ENCODE data around the gene CSGALNACT2.

DNA sequence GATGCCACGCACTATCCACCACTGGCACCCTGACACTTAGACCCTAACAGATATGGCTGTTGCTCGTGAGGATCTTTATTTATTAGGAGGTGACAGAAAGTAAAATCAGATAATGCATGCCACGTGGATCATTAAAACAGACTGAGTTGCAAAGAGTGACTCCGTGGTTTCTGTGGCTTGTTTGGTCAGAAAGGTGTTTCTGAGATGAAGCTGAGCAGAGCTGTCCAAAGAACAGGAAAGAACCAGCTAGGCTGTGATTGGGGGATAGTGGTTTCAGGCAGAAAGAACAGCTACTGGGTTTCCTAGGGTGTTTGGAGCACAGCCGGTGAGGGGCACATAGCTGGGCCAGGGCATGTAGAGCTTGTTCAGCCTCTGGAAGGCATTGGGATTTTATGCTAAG lies 34.4 kb downstream of the CSGALNACT2 start:
- TF ChIP-seq, protein P1, sequence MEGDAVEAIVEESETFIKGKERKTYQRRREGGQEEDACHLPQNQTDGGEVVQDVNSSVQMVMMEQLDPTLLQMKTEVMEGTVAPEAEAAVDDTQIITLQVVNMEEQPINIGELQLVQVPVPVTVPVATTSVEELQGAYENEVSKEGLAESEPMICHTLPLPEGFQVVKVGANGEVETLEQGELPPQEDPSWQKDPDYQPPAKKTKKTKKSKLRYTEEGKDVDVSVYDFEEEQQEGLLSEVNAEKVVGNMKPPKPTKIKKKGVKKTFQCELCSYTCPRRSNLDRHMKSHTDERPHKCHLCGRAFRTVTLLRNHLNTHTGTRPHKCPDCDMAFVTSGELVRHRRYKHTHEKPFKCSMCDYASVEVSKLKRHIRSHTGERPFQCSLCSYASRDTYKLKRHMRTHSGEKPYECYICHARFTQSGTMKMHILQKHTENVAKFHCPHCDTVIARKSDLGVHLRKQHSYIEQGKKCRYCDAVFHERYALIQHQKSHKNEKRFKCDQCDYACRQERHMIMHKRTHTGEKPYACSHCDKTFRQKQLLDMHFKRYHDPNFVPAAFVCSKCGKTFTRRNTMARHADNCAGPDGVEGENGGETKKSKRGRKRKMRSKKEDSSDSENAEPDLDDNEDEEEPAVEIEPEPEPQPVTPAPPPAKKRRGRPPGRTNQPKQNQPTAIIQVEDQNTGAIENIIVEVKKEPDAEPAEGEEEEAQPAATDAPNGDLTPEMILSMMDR (IDR thresholded peaks at IDR 0.05): no peak
- TF ChIP-seq POLR2A (IDR thresholded peaks at IDR 0.05): no peak

Data from thyroid gland (tissue), 4 donors.